ENCODE results near the gene SLC15A5.

Gene SLC15A5

GRCh38 chr12:16175840-16176239 is 101.6 kb downstream of the SLC15A5 start:
- no peak for DNase-seq (ENCODE audit: low read depth in 2 of 2)

- DNase-seq (ENCODE audit: low read depth in 2 of 2) = no peak
Observed at GRCh38 chr12:16174282-16174681, 103.2 kb downstream of the SLC15A5 start.

- DNase-seq (ENCODE audit: low read depth in 2 of 2) = no peak
Observed at GRCh38 chr12:16171348-16171747, 106.1 kb downstream of the SLC15A5 start.

- DNase-seq (ENCODE audit: low read depth in 2 of 2) = no peak
Observed at GRCh38 chr12:16168078-16168477, 109.4 kb downstream of the SLC15A5 start.

- no peak for DNase-seq (ENCODE audit: low read depth in 2 of 2)
Observed at GRCh38 chr12:16166563-16167470, 110.7 kb downstream of the SLC15A5 start.

GRCh38 chr12:16165506-16165905 is 112.0 kb downstream of the SLC15A5 start:
- DNase-seq (ENCODE audit: low read depth in 2 of 2) = no peak

- DNase-seq (ENCODE audit: low read depth in 2 of 2) = no peak
Observed at GRCh38 chr12:16163901-16164300, 113.6 kb downstream of the SLC15A5 start.

GRCh38 chr12:16163146-16163545 is 114.3 kb downstream of the SLC15A5 start:
- no peak for DNase-seq (ENCODE audit: low read depth in 2 of 2)

GRCh38 chr12:16159571-16159970 is 117.9 kb downstream of the SLC15A5 start:
- DNase-seq (ENCODE audit: low read depth in 2 of 2) = no peak

GRCh38 chr12:16158050-16158449 is 119.4 kb downstream of the SLC15A5 start:
- DNase-seq (ENCODE audit: low read depth in 2 of 2) = no peak

- DNase-seq (ENCODE audit: low read depth in 2 of 2) = no peak
Observed at GRCh38 chr12:16155938-16156337, 121.5 kb downstream of the SLC15A5 start.

GRCh38 chr12:16154990-16155389 is 122.5 kb downstream of the SLC15A5 start:
- DNase-seq (ENCODE audit: low read depth in 2 of 2) = no peak

- DNase-seq (ENCODE audit: low read depth in 2 of 2) = no peak
Observed at GRCh38 chr12:16152885-16153673, 124.4 kb downstream of the SLC15A5 start.

- DNase-seq (ENCODE audit: low read depth in 2 of 2) = no peak
Observed at GRCh38 chr12:16150276-16150675, 127.2 kb downstream of the SLC15A5 start.

- no peak for DNase-seq (ENCODE audit: low read depth in 2 of 2)
Observed at GRCh38 chr12:16148938-16149337, 128.5 kb downstream of the SLC15A5 start.

Data from stimulated activated CD4-positive, alpha-beta T cell treated with anti-CD3 and anti-CD28 coated beads, Interleukin-1b, Interleukin-23, amount 100 ng/mL, for 4 hours (primary cell).